ENCODE results near the gene NDFIP1. TPM values are rescaled to one million over a fixed set of nuclear protein-coding genes. Genes with fewer than 3 reads are reported as not detected.

Gene NDFIP1
- total RNA-seq, 6 experiments from 2014 or later = 50.4 to 61.1 (median 57.1) TPM

GRCh38 chr5:142189813-142190212 is 81.2 kb downstream of the NDFIP1 start:
- ATAC-seq = no peak

GRCh38 chr5:142191776-142192175 is 83.2 kb downstream of the NDFIP1 start:
- Histone ChIP-seq H3K4me3 (no peak overlapping the region), H3K9me3 (no peaks in the 10 kb centered on the region), H3K27ac (no peak overlapping the region), H3K36me3 (no peaks in the 10 kb centered on the region), H3K4me1 (no peaks in the 10 kb centered on the region), H3K27me3 (no peaks in the 10 kb centered on the region)
- DNase-seq = no peak
- no peak for TF ChIP-seq CTCF (IDR thresholded peaks at IDR 0.05)
- no peak for TF ChIP-seq POLR2A (IDR thresholded peaks at IDR 0.05)
- ATAC-seq = no peak
- WGBS (ENCODE audit: insufficient coverage, low coverage, low lambda C conversion rate, missing lambda C conversion rate) = 62% methylated on average over 4 of the region's 5 CpGs
- intact Hi-C loops (cut with DNase I) = no loop called here

More at GRCh38 chr5:142189813-142190212, 81.2 kb downstream of the NDFIP1 start:
- TF ChIP-seq POLR2A (IDR thresholded peaks at IDR 0.05) (no peak), CTCF (IDR thresholded peaks at IDR 0.05) (no peak)
- intact Hi-C loops (cut with DNase I) = no loop called here
- no peak for DNase-seq
- H3K27me3 ChIP-seq = no peaks in the 10 kb centered on the region
- no peaks in the 10 kb centered on the region for H3K36me3 ChIP-seq
- H3K4me3 ChIP-seq = no peak overlapping the region
- H3K27ac ChIP-seq = no peak overlapping the region
- H3K9me3 ChIP-seq = no peaks in the 10 kb centered on the region
- no peaks in the 10 kb centered on the region for H3K4me1 ChIP-seq
- WGBS (ENCODE audit: insufficient coverage, low coverage, low lambda C conversion rate, missing lambda C conversion rate) = 45% methylated on average over 2 of the region's 8 CpGs

GRCh38 chr5:142192286-142193113 is 83.9 kb downstream of the NDFIP1 start:
- H3K9me3 ChIP-seq = no peaks in the 10 kb centered on the region
- WGBS (ENCODE audit: insufficient coverage, low coverage, low lambda C conversion rate, missing lambda C conversion rate) = 69% methylated on average over 15 of the region's 15 CpGs
- no peak for DNase-seq
- H3K4me1 ChIP-seq = no peaks in the 10 kb centered on the region
- TF ChIP-seq POLR2A (IDR thresholded peaks at IDR 0.05) = no peak
- intact Hi-C loops (cut with DNase I) = no loop called here
- no peak overlapping the region for H3K27ac ChIP-seq
- no peak overlapping the region for H3K4me3 ChIP-seq
- H3K27me3 ChIP-seq = no peaks in the 10 kb centered on the region
- H3K36me3 ChIP-seq = no peaks in the 10 kb centered on the region
- peak in 3 of 4 donors; percentile 38 to 56 (median 45) for ATAC-seq

- H3K4me3 ChIP-seq = no peak overlapping the region
- TF ChIP-seq CTCF (IDR thresholded peaks at IDR 0.05) (no peak), POLR2A (IDR thresholded peaks at IDR 0.05) (no peak)
- no peaks in the 10 kb centered on the region for H3K27me3 ChIP-seq
- H3K4me1 ChIP-seq = no peaks in the 10 kb centered on the region
- DNase-seq (no peak), ATAC-seq (no peak)
- intact Hi-C loops (cut with DNase I) = no loop called here
- no peaks in the 10 kb centered on the region for H3K36me3 ChIP-seq
- no peaks in the 10 kb centered on the region for H3K9me3 ChIP-seq
- WGBS (ENCODE audit: insufficient coverage, low coverage, low lambda C conversion rate, missing lambda C conversion rate) = 75% methylated on average over 6 of the region's 7 CpGs
- H3K27ac ChIP-seq = no peak overlapping the region
Observed at GRCh38 chr5:142193114-142193428, 84.5 kb downstream of the NDFIP1 start.

GRCh38 chr5:142197098-142197497 is 88.5 kb downstream of the NDFIP1 start:
- no peaks in the 10 kb centered on the region for H3K9me3 ChIP-seq
- no peak for TF ChIP-seq POLR2A (IDR thresholded peaks at IDR 0.05)
- TF ChIP-seq CTCF (IDR thresholded peaks at IDR 0.05) = no peak
- no peak overlapping the region for H3K27ac ChIP-seq
- WGBS (ENCODE audit: insufficient coverage, low coverage, low lambda C conversion rate, missing lambda C conversion rate) = 67% methylated on average over 6 of the region's 9 CpGs
- H3K36me3 ChIP-seq = no peaks in the 10 kb centered on the region
- no peaks in the 10 kb centered on the region for H3K4me1 ChIP-seq
- ATAC-seq (peak in 1 of 4 donors; percentile 34), DNase-seq (no peak)
- H3K4me3 ChIP-seq = no peak overlapping the region
- intact Hi-C loops (cut with DNase I) = no loop called here
- no peaks in the 10 kb centered on the region for H3K27me3 ChIP-seq

Measured in right lobe of liver (tissue), 6 donors.